Thyroid gland (tissue), 4 donors: Measurements from ENCODE around the gene ADAM12. TPM values are rescaled to one million over a fixed set of nuclear protein-coding genes. Genes with fewer than 3 reads are reported as not detected.

Experiments used
- DNase-seq, 2 donors: peaks; one replicate each; pipeline ENCODE4 v3.0.0-alpha.2; 2019
- H3K27ac ChIP-seq, 3 donors: fragments of 200-600 bp; sonication (generic); 1 replicate in 2 of 3; 2 replicates in 1 of 3; pipeline ENCODE4 v1.5.1; 2016 to 2019; ENCODE audit warnings: mild to moderate bottlenecking in 1 of 3, moderate library complexity in 1 of 3
- H3K27me3 ChIP-seq: fragments of 200-600 bp; sonication (generic); one replicate; pipeline ENCODE4 v1.5.1; 2019
- H3K36me3 ChIP-seq, 2 donors: fragments of 200-600 bp; sonication (generic); one replicate each; pipeline ENCODE4 v1.5.1; 2016 to 2019
- H3K4me1 ChIP-seq, 2 donors: fragments of 200-600 bp; sonication (generic); one replicate each; pipeline ENCODE4 v1.5.1; 2017 to 2019
- H3K4me3 ChIP-seq, 3 donors: fragments of 200-600 bp; sonication (generic); replicated peaks in 1 of 3; 1 replicate in 2 of 3; 2 replicates in 1 of 3; pipeline ENCODE4 v1.5.1; 2016; ENCODE audit warnings: mild to moderate bottlenecking in 1 of 3
- H3K9me3 ChIP-seq: fragments of 200-600 bp; sonication (generic); one replicate; pipeline ENCODE4 v1.5.1; 2017
- CTCF ChIP-seq, 6 experiments: fragments of 200-600 bp in 3 of 6; fragments of 450-650 bp in 3 of 6; sonication (generic) in 3 of 6; IDR thresholded peaks; one replicate each; pipeline ENCODE4 v1.5.1; 2016 to 2019; ENCODE audit warnings: antibody characterized with exemption in 6 of 6, mild to moderate bottlenecking in 2 of 6, inconsistent platforms in 1 of 6, moderate library complexity in 1 of 6
- POLR2A ChIP-seq, 2 donors: fragments of 450-650 bp; IDR thresholded peaks; one replicate each; pipeline ENCODE4 v1.6.1; 2017; ENCODE audit warnings: antibody characterized with exemption in 2 of 2, mild to moderate bottlenecking in 2 of 2, moderate library complexity in 1 of 2
- WGBS, 2 donors: methylation state at CpG; one replicate each; pipeline ENCODE4 v1.1.5; 2017; 5-methylcytosine and 5-hydroxymethylcytosine counted together
- intact Hi-C: fragments of 100-400 bp; cut with DNase I; formaldehyde crosslinking; loops from one replicate; pipeline ENCODE4 v1.15.1; 2023
- total RNA-seq, 4 donors: library from RNA; depleted of rRNA; stranded (reverse); fragments of >200 nt; gene quantifications; one replicate each; pipeline ENCODE4 v1.2.3, GENCODE V29; 2016

Gene ADAM12
- total RNA-seq, 4 donors from 2014 or later = 0.20 to 0.94 (median 0.63) TPM

- Histone ChIP-seq H3K4me1 (no peaks in the 10 kb centered on the region), H3K36me3 (no peaks in the 10 kb centered on the region), H3K27ac (no peak overlapping the region), H3K4me3 (no peak overlapping the region), H3K27me3 (no peaks in the 10 kb centered on the region), H3K9me3 (no peaks in the 10 kb centered on the region)
- TF ChIP-seq CTCF (IDR thresholded peaks at IDR 0.05) (no peak), POLR2A (IDR thresholded peaks at IDR 0.05) (no peak)
- no peak for DNase-seq
- 94 to 97% methylated on average over 7 of the region's 7 CpGs for WGBS, 2 donors
- intact Hi-C loops = no loop called here
Measured at GRCh38 chr10:126203746-126204145, 184.5 kb downstream of the ADAM12 start.

DNA sequence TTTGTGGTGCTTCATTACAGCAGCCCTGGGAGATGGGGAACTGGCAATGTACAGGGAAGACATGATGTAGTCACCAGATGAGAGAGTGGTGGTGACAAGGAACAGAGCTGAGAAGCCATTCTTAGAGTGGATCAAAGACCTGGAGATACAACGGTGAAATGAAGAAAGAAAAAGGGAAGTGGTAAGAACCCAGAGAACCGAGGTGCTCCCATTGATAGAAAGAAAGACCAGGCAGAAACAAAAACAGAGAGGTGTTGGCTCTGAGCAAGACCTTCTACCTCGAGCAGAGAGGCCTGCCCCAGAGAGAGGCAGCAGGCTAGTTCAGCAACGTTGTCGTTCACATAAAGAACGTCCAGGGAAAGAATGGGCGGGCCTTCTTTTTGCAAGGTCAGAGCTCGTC, 186.7 kb downstream of the ADAM12 start:
- no peak overlapping the region for H3K4me3 ChIP-seq

DNA sequence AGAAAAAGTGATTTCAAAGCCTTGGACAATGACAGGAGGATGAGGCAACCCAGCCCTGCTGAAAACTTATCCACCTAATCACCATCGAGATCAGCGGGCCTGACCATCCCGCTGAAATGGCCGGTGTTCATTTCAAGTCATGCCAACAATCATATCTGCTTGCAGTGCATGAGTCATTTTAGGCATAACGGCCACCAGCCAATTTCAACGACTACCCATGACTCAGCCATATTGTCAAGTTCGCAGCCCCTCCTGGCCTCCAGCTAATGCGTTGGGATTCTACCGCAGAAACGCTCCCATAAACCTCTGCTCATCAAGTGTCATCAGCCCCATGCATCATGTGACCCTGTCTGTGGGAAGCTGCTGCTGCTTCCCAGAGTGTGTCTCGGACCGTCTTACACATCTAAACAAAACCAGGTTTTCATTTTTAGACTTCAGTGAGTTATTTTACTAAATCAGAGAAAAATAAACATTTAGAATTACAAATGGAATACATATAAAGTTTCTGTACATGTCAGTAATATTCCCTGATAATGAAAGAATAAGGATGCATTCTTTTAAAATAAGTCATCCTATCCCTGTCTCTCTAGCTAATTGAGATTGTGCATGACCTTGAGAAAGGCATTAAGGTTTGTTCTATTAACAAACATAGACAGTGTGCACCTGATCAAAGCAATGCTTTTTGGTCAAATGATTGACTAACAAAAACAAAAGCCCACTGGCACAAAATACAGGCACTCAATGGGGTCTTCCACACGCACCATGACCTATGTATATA, 188.9 kb downstream of the ADAM12 start:
- Histone ChIP-seq H3K36me3 (no peaks in the 10 kb centered on the region), H3K27me3 (no peaks in the 10 kb centered on the region), H3K4me1 (no peaks in the 10 kb centered on the region), H3K27ac (no peak overlapping the region), H3K9me3 (no peaks in the 10 kb centered on the region), H3K4me3 (no peak overlapping the region)
- WGBS, 2 donors = 91 to 96% methylated on average over 13 of the region's 13 CpGs
- TF ChIP-seq CTCF (IDR thresholded peaks at IDR 0.05) (no peak), POLR2A (IDR thresholded peaks at IDR 0.05) (no peak)
- DNase-seq = no peak
- intact Hi-C loops = no loop called here

More for the DNA sequence above, 186.7 kb downstream of the ADAM12 start:
- intact Hi-C loops = no loop called here
- Histone ChIP-seq H3K36me3 (no peaks in the 10 kb centered on the region), H3K9me3 (no peaks in the 10 kb centered on the region), H3K27me3 (no peaks in the 10 kb centered on the region), H3K27ac (no peak overlapping the region), H3K4me1 (no peaks in the 10 kb centered on the region)
- DNase-seq = no peak
- 80 to 86% methylated on average over 8 of the region's 8 CpGs for WGBS, 2 donors
- TF ChIP-seq POLR2A (IDR thresholded peaks at IDR 0.05) = no peak
- no peak for TF ChIP-seq CTCF (IDR thresholded peaks at IDR 0.05)

- DNase-seq = no peak
- Histone ChIP-seq H3K4me3 (no peak overlapping the region), H3K4me1 (no peaks in the 10 kb centered on the region), H3K27me3 (no peaks in the 10 kb centered on the region), H3K36me3 (no peaks in the 10 kb centered on the region), H3K9me3 (no peaks in the 10 kb centered on the region), H3K27ac (no peak overlapping the region)
- intact Hi-C loops = no loop called here
- TF ChIP-seq CTCF (IDR thresholded peaks at IDR 0.05) (no peak), POLR2A (IDR thresholded peaks at IDR 0.05) (no peak)
Measured at GRCh38 chr10:126198681-126199080, 189.6 kb downstream of the ADAM12 start.

- no peak for DNase-seq
- Histone ChIP-seq H3K36me3 (no peaks in the 10 kb centered on the region), H3K4me1 (no peaks in the 10 kb centered on the region), H3K27me3 (no peaks in the 10 kb centered on the region), H3K9me3 (no peaks in the 10 kb centered on the region), H3K27ac (no peak overlapping the region), H3K4me3 (no peak overlapping the region)
- intact Hi-C loops = no loop called here
- WGBS, 2 donors = 91 to 92% methylated on average over 9 of the region's 9 CpGs
- no peak for TF ChIP-seq POLR2A (IDR thresholded peaks at IDR 0.05)
- no peak for TF ChIP-seq CTCF (IDR thresholded peaks at IDR 0.05)
Measured at GRCh38 chr10:126197036-126197543, 191.2 kb downstream of the ADAM12 start.
